Midbrain (tissue), 1 donor: ENCODE data around the gene FXYD5.

Source experiments
- DNase-seq: peaks from one replicate; lab custom pipeline; 2025; lab: John Stamatoyannopoulos, UW

FXYD5 gene

DNA sequence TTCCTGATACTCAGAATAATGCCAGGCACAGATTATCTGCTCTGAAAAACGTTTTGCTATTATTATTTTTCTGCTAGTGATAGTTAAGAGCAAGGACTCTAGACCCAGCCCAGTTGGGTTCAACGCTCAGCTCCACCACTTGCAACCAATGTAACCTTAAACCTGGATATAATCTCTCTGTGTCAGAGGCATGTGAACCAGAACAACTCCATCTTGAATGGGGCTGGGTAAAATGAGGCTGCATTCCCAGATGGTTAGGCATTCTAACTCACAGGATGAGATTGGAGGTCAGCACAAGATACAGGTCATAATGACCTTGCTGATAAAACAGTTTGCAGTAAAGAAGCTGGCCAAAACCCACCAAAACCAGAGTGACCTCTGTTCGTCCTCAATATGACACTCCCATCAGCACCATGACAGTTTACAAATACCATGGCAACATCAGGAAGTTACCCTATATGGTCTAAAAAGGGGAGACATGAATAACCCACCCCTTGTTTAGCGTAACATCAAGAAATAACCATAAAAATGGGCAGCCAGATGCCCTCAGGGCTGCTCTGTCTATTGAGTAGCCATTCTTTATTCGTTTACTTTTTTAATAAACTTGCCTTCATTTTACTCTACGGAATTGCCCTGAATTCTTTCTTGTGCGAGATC lies 60.4 kb downstream of the FXYD5 start:
- no peak for DNase-seq

DNA sequence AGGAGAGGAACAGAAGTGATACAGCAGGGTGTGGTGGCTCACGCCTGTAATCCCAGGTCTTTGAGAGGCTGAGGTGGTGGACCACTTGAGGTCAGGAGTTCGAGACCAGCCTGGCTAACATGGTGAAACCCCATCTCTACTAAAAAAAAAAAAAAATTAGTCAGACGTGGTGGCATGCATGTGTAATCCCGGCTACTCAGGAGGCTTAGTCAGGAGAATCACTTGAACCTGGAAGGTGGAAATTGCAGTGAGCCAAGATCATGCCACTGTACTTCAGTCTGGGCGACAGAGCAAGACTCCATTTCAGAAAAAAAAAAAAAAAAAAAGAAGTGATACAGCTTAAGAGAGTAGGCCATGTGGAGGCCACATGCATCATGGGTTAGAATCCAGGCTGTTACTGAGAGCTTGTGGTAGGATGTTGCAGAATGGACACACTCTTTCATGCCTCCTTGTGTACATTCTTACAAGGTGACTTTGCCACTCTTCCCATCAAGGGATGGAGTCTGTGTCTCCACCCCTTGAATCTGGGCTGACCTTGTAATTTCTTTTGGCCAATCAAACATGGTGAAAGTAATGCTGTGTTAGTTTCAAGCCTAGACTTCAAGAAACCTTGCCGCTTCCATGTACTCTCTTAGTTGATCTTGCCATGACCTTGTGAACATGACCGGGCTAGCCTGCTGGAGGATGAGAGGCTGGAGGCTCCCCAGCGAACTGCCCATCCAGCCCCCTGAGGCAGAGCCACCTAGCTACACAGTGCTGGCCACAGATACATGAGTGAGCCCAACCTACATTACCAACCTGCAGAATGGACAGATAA lies 61.7 kb downstream of the FXYD5 start:
- DNase-seq = no peak

DNA sequence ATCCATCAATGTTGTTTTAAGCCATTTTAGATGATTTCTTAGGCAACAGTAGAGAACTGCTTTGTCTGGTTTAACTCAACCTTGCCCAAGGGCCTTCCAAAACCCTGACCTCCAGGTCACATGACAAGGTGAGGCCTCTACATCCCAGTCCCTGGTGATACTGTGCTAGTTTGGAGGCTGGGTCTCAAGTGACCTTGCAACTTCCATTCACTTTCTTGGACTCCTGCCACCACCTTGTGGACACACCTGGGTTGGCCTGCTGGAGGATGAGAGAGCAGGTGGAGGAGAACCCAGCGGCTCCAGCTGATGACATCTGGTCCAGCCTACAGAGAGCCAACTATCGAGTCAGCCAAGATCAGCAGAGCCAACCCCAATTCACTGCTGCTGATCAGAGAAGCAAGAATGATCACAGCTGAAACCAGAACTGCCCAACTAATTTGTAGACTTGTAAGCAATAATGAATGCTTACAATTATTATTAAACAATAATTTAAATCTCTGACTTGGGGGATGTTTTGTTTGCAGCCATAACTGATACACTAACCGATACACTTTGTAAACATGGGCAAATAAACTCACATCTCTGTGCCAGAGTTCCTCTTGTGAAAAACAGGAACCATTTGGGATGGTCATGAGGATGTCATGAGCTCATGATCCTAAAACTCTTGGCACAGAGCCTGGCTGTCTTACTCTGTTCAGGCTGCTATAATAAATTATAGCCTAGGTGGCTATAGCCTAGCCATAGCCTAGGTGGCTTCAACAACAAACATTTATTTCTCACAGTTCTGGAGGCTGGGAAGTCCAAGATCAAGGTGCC lies 62.5 kb downstream of the FXYD5 start:
- peak; percentile 37 for DNase-seq

DNA sequence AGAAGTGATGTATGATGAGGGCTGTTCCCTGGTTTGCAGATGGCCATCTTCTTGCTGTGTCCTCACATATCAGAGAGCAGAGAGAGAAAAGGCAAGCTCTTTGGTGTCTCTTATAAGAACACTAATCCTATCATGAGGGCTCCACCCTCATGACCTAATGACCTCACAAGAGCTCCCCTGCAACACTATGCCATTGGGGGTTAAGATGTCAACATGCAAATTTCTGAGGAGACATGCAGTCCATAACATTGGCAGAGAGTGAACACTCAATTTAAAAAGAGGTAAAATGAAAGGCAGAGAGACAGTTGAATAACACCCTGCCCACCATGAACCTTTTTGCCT lies 63.1 kb downstream of the FXYD5 start:
- DNase-seq = no peak

DNA sequence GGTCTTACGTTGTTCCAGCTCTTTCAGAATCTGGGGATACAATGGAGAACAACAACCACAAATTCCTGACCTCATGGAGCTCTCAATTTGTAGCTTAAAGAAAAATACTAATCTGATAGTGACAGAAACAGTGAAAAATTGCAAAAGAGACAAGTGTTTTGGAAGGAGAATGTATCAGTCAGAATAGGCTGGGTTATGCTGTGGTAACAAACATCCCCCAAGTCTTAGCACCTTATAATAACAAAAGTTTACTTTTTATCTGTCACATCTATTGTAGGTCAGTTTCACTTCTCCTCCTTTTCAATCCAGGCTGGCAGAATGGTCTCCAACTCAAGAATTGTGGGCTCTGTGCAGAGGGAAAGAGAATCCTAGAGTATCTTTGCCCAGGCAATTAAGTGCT lies 64.5 kb downstream of the FXYD5 start:
- DNase-seq = no peak
